ENCODE data around the gene PAPSS1. TPM values are rescaled to one million over a fixed set of nuclear protein-coding genes. Genes with fewer than 3 reads are reported as not detected.

Gene PAPSS1
- total RNA-seq, 6 experiments from 2014 or later: 3.7 to 7.6 (median 6.8) TPM

- Histone ChIP-seq H3K9me3 (no peaks in the 10 kb centered on the region), H3K27ac (no peak overlapping the region), H3K27me3 (no peaks in the 10 kb centered on the region), H3K4me1 (no peaks in the 10 kb centered on the region), H3K4me3 (no peak overlapping the region), H3K36me3 (no peaks in the 10 kb centered on the region)
- intact Hi-C loops (cut with DNase I): no loop called here
- no peak for TF ChIP-seq CTCF (IDR thresholded peaks at IDR 0.05)
- TF ChIP-seq POLR2A (IDR thresholded peaks at IDR 0.05): no peak
- no peak for DNase-seq
- ATAC-seq: peak in 1 of 4 donors; percentile 32
- 95% methylated on average over 2 of the region's 2 CpGs for WGBS (ENCODE audit: insufficient coverage, low coverage, low lambda C conversion rate, missing lambda C conversion rate)
Measured at GRCh38 chr4:107689912-107690587, 30.0 kb downstream of the PAPSS1 start.

GRCh38 chr4:107688421-107688820 lies 31.6 kb downstream of the PAPSS1 start:
- TF ChIP-seq CTCF (IDR thresholded peaks at IDR 0.05) (no peak), POLR2A (IDR thresholded peaks at IDR 0.05) (no peak)
- Histone ChIP-seq H3K27me3 (no peaks in the 10 kb centered on the region), H3K4me1 (no peaks in the 10 kb centered on the region), H3K27ac (no peak overlapping the region), H3K9me3 (no peaks in the 10 kb centered on the region), H3K4me3 (no peak overlapping the region), H3K36me3 (no peaks in the 10 kb centered on the region)
- ATAC-seq: no peak
- intact Hi-C loops (cut with DNase I): no loop called here
- WGBS (ENCODE audit: insufficient coverage, low coverage, low lambda C conversion rate, missing lambda C conversion rate): 100% methylated on average over 1 of the region's 1 CpG
- no peak for DNase-seq

- TF ChIP-seq CTCF (IDR thresholded peaks at IDR 0.05) (no peak), POLR2A (IDR thresholded peaks at IDR 0.05) (no peak)
- Histone ChIP-seq H3K9me3 (no peaks in the 10 kb centered on the region), H3K4me3 (no peak overlapping the region), H3K36me3 (no peaks in the 10 kb centered on the region), H3K27ac (no peak overlapping the region), H3K4me1 (no peaks in the 10 kb centered on the region), H3K27me3 (no peaks in the 10 kb centered on the region)
- ATAC-seq (no peak), DNase-seq (no peak)
- intact Hi-C loops (cut with DNase I): no loop called here
- 40% methylated on average over 1 of the region's 1 CpG for WGBS (ENCODE audit: insufficient coverage, low coverage, low lambda C conversion rate, missing lambda C conversion rate)
Measured at GRCh38 chr4:107685740-107686139, 34.3 kb downstream of the PAPSS1 start.

- H3K4me1 ChIP-seq: no peaks in the 10 kb centered on the region
- no peak for TF ChIP-seq POLR2A (IDR thresholded peaks at IDR 0.05)
- TF ChIP-seq CTCF (IDR thresholded peaks at IDR 0.05): no peak
- H3K27ac ChIP-seq: no peak overlapping the region
- ATAC-seq: peak; percentile 45 to 79 (median 70)
- no peak overlapping the region for H3K4me3 ChIP-seq
- no peak for DNase-seq
- no peaks in the 10 kb centered on the region for H3K36me3 ChIP-seq
- intact Hi-C loops (cut with DNase I): no loop called here
- H3K27me3 ChIP-seq: no peaks in the 10 kb centered on the region
- no peaks in the 10 kb centered on the region for H3K9me3 ChIP-seq
Measured at GRCh38 chr4:107683873-107684272, 36.2 kb downstream of the PAPSS1 start.

GRCh38 chr4:107682306-107682705 lies 37.7 kb downstream of the PAPSS1 start:
- WGBS (ENCODE audit: insufficient coverage, low coverage, low lambda C conversion rate, missing lambda C conversion rate): 79% methylated on average over 3 of the region's 3 CpGs
- DNase-seq: no peak
- H3K9me3 ChIP-seq: no peaks in the 10 kb centered on the region
- intact Hi-C loops (cut with DNase I): no loop called here
- no peak overlapping the region for H3K4me3 ChIP-seq
- no peaks in the 10 kb centered on the region for H3K36me3 ChIP-seq
- no peak for ATAC-seq
- no peak for TF ChIP-seq CTCF (IDR thresholded peaks at IDR 0.05)
- TF ChIP-seq POLR2A (IDR thresholded peaks at IDR 0.05): no peak
- no peaks in the 10 kb centered on the region for H3K4me1 ChIP-seq
- no peak overlapping the region for H3K27ac ChIP-seq
- H3K27me3 ChIP-seq: no peaks in the 10 kb centered on the region

Data from right lobe of liver (tissue), 6 donors.